ENCODE data around the gene CALCOCO2.

DNA sequence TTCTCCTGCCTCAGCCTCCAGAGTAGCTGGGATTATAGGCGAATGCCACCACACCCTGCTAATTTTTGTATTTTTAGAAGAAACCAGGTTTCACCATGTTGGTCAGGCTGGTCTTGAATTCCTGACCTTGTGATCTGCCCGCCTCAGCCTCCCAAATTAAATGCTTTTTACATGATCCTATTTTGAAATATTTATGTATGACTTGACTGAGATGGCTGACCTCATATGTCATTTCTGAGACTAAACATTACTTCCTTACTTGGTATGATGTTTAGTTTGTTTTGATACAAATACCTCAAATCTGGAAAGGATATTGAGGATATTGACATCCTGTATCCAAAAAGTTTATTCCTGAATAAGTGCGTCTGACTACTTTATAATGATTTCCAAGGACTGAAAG lies 11.9 kb downstream of the CALCOCO2 start:
- no peak for TF ChIP-seq EZH2 (IDR thresholded peaks at IDR 0.05; ENCODE audit: low read length)
- TF ChIP-seq, protein P1, sequence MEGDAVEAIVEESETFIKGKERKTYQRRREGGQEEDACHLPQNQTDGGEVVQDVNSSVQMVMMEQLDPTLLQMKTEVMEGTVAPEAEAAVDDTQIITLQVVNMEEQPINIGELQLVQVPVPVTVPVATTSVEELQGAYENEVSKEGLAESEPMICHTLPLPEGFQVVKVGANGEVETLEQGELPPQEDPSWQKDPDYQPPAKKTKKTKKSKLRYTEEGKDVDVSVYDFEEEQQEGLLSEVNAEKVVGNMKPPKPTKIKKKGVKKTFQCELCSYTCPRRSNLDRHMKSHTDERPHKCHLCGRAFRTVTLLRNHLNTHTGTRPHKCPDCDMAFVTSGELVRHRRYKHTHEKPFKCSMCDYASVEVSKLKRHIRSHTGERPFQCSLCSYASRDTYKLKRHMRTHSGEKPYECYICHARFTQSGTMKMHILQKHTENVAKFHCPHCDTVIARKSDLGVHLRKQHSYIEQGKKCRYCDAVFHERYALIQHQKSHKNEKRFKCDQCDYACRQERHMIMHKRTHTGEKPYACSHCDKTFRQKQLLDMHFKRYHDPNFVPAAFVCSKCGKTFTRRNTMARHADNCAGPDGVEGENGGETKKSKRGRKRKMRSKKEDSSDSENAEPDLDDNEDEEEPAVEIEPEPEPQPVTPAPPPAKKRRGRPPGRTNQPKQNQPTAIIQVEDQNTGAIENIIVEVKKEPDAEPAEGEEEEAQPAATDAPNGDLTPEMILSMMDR (optimal IDR thresholded peaks at IDR 0.05 in 1 of 3, IDR thresholded peaks at IDR 0.05 in 1 of 3, conservative IDR thresholded peaks at IDR 0.05 in 1 of 3; ENCODE audit: extremely low read depth in 1 of 3, insufficient read depth in 2 of 3, low read length in 3 of 3), result no peak
